Activated T-helper 1 cell treated with anti-CD3 and anti-CD28 coated beads, Interleukin-12 subunit alpha, Interleukin-12 subunit beta, Interleukin-2, Interleukin-4 antibody, amounts not matched to agents 30 ng/mL and 10 ng/mL and 1 ng/mL, durations not matched to agents 14 hours and 24 hours and 36 hours (primary cell): ENCODE data around the gene LIF. TPM values are rescaled to one million over a fixed set of nuclear protein-coding genes. Genes with fewer than 3 reads are reported as not detected.

Source experiments
- DNase-seq: peaks from one replicate; pipeline ENCODE4 v3.0.0; 2021; ENCODE audit warnings: low spot score
- H3K27ac Mint-ChIP-seq: one replicate; pipeline ENCODE4 v1.8.0; 2021; ENCODE audit warnings: mild to moderate bottlenecking, mixed read lengths
- H3K27me3 Mint-ChIP-seq: one replicate; pipeline ENCODE4 v1.8.0; 2022; ENCODE audit warnings: mild to moderate bottlenecking, moderate library complexity, mixed read lengths; ENCODE audit not compliant: insufficient read depth
- H3K36me3 Mint-ChIP-seq: one replicate; pipeline ENCODE4 v1.8.0; 2021; ENCODE audit warnings: low read depth, mixed read lengths
- H3K4me1 Mint-ChIP-seq: one replicate; pipeline ENCODE4 v1.8.0; 2021; ENCODE audit warnings: low read depth, mixed read lengths
- H3K4me3 Mint-ChIP-seq: one replicate; pipeline ENCODE4 v1.8.0; 2021; ENCODE audit warnings: mild to moderate bottlenecking, moderate library complexity, mixed read lengths
- H3K9me3 Mint-ChIP-seq: one replicate; pipeline ENCODE4 v1.8.0; 2021; ENCODE audit warnings: mixed read lengths
- intact Hi-C: fragments of 100-400 bp; cut with micrococcal nuclease; formaldehyde crosslinking; loops from one replicate; pipeline ENCODE4 v1.15.1; 2024
- total RNA-seq: library from RNA; stranded (reverse); gene quantifications from 2 replicates; pipeline ENCODE4 v1.2.3, GENCODE V29; 2022

The LIF gene
- total RNA-seq, 1 donor from 2014 or later = 450 TPM

DNA sequence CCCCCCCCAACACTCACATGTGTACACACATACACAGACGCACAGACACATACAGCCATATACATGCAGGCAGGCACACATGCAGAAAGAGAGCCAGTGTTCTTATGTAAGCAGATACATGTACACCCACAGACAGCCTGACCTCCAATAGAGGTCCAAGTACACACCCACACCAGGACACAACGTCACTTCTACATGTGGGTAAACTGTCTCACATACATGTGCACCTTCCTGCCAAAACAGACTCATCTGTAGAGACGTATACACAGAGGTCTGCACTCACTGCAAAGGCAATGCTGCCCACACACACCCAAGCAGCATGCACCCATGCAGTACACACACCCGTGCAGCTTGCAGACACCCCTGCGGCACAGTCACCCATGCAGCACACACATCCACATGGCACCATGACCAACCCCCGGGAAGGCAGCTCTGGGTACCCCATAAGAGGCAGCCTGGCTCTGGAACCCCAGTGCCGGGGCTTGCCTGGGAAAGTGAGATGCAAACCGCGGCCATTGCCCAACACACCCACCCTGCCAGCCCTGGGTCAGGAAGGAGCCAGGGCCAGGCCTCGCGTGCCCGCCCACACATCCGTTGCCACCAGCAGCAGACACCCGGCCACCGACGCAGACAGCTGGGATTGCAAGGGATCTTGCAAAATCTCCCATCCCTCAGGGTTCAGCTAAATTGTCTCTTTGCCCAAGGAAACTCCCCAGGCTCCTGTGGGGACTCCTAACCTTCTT, 32.7 kb upstream of the LIF start:
- H3K4me1 Mint-ChIP-seq = peaks cover 67% of the 10 kb centered on the region
- H3K27ac Mint-ChIP-seq = peak overlapping the region; percentile 9
- H3K4me3 Mint-ChIP-seq = no peak overlapping the region
- intact Hi-C loops = no loop called here
- no peaks in the 10 kb centered on the region for H3K27me3 Mint-ChIP-seq
- no peak for DNase-seq
- peaks cover 10% of the 10 kb centered on the region for H3K36me3 Mint-ChIP-seq
- no peaks in the 10 kb centered on the region for H3K9me3 Mint-ChIP-seq

DNA sequence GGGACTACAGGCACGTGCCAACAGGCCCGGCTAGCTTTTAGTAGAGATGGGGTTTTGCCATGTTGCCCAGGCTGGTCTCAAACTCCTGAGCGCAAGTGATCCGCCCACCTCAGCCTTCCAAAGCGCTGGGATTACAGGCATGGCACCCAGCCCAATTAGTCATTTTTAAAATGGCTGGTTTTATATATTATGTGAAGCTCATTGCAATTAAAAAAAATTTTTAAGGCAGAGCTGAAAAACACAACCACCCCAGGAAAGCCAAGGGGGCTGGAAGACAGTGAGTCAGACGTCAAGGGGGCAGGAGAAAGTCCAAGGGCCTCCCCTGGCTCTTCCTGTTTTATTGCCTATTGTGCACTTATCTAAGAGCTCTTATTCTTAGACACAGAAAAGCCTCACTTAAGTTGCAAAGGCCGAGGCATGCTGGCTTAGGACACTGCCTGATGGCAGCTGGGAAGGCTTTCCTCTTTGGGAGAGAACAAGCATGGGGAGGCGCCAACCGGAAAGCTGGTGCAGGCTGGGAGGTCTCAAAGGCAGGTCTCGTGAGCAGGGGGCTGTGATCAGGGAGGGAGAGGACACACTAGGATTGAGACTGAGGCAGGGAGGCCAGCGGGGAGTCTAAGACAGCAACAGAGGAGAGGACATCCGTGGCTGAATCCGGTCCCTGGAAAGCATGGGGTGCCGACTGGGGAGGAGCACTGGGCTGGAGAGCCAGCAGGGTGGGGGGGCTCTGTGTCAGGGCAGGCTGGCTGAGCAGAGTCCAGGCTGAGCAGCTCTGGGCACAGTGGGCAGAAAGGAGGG, 31.2 kb upstream of the LIF start:
- Mint-ChIP-seq H3K4me3 (no peak overlapping the region), H3K4me1 (peaks cover 72% of the 10 kb centered on the region), H3K27ac (peak overlapping the region; percentile 27), H3K9me3 (no peaks in the 10 kb centered on the region), H3K36me3 (peaks cover 13% of the 10 kb centered on the region), H3K27me3 (no peaks in the 10 kb centered on the region)
- intact Hi-C loops = no loop called here
- no peak for DNase-seq

DNA sequence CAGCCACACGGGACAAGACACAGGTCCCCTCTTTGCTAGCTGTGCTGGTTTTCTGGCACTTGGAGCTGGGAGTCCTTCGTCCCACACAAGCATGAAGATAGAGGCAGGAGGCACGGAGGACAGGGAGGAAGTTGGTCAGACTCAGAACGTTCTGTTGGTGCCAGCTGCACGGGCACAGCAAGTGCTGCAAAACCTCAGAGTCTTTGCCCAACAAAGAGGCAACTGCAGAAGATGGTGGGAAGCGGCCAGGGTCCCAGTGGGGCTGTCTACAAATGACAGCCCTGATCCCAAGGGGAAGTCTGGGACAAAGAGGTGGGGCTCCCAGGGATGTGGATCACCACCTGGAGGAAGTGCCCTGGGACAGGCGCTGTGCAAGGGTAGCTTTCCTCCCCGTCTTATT, 29.5 kb upstream of the LIF start:
- no peaks in the 10 kb centered on the region for H3K27me3 Mint-ChIP-seq
- H3K27ac Mint-ChIP-seq = peak overlapping the region; percentile 67
- H3K4me3 Mint-ChIP-seq = no peak overlapping the region
- no peak for DNase-seq
- no peaks in the 10 kb centered on the region for H3K9me3 Mint-ChIP-seq
- H3K36me3 Mint-ChIP-seq = peaks cover 22% of the 10 kb centered on the region
- H3K4me1 Mint-ChIP-seq = peaks cover 75% of the 10 kb centered on the region
- intact Hi-C loops = no loop called here

DNA sequence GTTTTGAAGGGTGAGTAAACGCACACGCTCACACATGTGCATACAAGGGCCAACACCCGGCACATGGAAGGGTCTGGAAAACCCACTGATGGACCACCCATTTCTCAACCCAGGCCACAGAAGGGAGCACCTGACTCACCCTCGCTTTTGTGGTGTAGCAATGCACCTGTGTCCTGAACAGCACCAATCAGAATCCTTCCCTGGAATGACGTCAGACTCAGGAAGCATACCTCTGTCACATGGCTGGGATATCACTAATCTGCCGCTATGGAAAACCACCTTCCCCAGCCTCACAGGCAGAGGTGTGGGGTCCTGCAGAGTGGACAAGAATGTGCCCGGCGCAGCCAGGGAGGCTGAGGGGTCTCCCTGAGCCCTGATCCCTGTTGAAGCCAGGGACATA, 29.1 kb upstream of the LIF start:
- intact Hi-C loops = no loop called here
- Mint-ChIP-seq H3K4me3 (no peak overlapping the region), H3K27me3 (no peaks in the 10 kb centered on the region), H3K4me1 (peaks cover 75% of the 10 kb centered on the region), H3K27ac (peak overlapping the region; percentile 67), H3K36me3 (peaks cover 24% of the 10 kb centered on the region), H3K9me3 (no peaks in the 10 kb centered on the region)
- DNase-seq = no peak

DNA sequence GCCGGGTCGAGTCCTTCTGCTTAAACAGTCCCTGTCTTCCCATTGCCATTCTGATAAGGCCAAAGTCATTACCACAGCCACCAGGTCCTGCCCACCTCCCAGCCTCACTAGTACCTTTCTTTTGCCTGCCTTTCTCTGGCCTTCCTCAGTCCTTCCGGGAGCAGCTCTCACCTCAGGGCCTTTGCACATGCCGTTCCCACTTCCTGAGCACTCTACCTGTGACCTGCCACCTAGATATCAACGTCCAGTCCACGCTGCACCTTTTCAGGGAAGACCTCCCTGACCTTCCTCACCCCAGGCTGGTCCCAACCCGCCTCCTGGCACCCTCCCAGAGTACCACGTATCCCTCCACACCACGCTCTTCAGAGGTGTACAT, 27.9 kb upstream of the LIF start:
- Mint-ChIP-seq H3K9me3 (no peaks in the 10 kb centered on the region), H3K27ac (peak overlapping the region; percentile 61), H3K36me3 (peaks cover 25% of the 10 kb centered on the region), H3K4me1 (peaks cover 74% of the 10 kb centered on the region), H3K27me3 (no peaks in the 10 kb centered on the region), H3K4me3 (no peak overlapping the region)
- intact Hi-C loops = no loop called here
- DNase-seq = no peak

DNA sequence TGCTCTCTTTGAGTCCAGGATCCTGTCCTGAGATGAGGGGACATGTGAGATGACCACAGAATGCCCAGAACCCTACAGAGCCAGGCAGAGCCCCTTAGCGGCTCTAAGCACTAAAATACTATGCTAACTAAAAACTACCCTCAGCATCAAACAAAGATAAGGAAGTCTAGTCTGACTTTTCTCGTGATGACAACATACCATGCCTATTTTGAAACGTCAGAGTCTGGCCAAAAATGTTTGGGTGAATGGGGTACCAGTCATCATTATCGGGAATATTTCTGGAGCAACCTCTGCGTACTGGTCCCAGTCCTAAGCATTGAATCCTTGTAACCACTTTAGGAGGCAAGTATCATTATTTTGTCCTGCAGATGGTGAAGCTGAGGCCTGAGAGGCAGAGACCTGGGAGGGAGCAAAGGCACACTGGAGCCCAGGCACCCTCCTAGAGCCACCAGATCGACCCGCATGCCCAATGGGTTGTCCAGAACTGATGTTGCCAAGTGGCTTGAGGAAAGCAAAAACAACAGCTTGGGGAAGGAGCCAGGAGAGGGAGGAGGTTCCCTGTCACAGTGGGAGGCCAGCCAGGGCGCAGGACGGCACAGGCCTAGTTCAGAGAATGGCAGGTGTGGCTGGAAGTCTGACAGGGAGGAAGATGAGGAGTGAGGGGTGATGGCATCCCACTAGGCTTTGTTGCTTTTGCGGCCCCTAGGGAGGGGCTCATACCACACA, 27.3 kb upstream of the LIF start:
- Mint-ChIP-seq H3K27ac (peak overlapping the region; percentile 80), H3K27me3 (no peaks in the 10 kb centered on the region), H3K36me3 (peaks cover 28% of the 10 kb centered on the region), H3K4me1 (peaks cover 74% of the 10 kb centered on the region), H3K4me3 (no peak overlapping the region), H3K9me3 (no peaks in the 10 kb centered on the region)
- no peak for DNase-seq
- intact Hi-C loops = no loop called here

DNA sequence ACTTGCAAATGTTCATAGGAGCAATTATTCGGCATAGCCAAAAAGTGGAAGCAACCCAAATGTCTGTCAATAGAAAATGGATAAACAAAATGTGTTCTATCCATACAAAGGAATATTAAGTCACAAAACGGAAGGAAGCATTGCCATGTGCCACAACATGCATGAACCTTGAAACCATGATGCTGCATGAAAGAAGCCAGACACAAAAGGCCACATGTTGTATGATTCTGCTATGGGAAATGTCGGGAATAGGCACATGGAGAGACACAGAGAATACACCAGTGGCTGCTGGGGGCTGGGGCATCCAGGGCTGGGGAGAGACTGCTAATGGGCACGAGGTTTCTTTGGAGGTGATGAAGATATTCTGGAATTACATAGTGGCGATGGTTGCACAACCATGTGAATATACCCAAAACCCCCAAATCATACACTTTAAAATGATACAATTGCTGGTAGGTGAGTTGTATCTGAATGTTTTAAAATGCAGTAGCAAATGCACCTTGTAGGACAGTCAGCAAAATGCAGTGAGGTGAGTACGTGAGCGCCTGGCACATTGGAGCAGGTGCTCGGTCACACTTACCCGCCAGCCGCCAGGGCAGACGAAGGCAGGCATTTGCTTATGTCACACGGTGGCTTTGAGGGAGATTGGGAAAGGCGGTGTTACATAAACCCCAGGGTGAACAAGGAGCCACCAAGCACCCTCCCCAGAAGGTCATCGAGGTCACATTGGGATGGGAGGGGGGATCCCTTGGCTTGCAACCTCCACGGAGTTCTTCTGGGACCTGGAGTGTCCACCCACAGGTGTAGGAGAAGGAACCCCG, 26.4 kb upstream of the LIF start:
- H3K9me3 Mint-ChIP-seq = no peaks in the 10 kb centered on the region
- H3K27me3 Mint-ChIP-seq = no peaks in the 10 kb centered on the region
- H3K4me1 Mint-ChIP-seq = peaks cover 75% of the 10 kb centered on the region
- no peak overlapping the region for H3K4me3 Mint-ChIP-seq
- peaks cover 32% of the 10 kb centered on the region for H3K36me3 Mint-ChIP-seq
- intact Hi-C loops = no loop called here
- H3K27ac Mint-ChIP-seq = peak overlapping the region; percentile 80
- no peak for DNase-seq

DNA sequence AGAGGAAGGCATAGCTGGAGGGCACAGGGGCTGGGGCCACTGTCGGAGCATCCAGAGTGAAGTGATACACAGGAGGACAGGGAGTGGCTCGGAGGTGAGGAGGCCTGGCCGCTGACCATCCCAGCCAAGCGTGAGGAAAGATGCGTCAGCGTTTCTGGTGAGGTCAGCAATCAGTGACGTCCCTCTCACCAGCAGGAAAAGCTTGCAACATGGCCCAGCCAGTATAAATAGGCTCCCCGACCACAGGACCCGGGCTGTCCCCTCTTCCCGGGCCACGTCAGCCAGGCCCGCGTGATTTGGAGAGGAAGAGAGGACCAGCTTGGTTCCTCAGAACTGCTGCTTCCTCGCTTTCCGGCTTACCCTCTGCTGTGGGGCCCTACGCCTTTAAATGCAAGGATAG, 24.3 kb upstream of the LIF start:
- Mint-ChIP-seq H3K27me3 (no peaks in the 10 kb centered on the region), H3K4me3 (no peak overlapping the region), H3K4me1 (peaks cover 76% of the 10 kb centered on the region), H3K27ac (no peak overlapping the region), H3K36me3 (peaks cover 42% of the 10 kb centered on the region), H3K9me3 (no peaks in the 10 kb centered on the region)
- no peak for DNase-seq
- intact Hi-C loops = no loop called here

DNA sequence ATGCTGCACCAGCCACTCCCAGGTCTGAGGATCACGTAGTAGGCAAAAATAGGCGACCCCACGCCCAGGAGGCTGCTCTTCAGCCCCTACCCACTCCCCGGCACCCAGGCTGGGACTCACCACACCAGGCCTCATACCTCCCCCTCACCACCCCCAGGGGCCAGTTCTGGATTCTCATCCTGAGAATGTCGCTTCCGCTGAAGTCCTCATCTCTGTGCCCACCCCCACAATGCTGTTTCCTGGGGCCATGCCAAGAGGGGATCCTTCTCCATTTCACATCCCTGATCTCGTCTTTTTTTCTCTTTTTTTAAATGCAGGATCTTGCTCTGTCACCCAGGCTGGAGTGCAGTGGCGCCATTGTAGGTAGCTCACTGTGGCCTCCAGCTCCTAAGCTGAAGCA, 21.8 kb upstream of the LIF start:
- H3K4me1 Mint-ChIP-seq = peaks cover 71% of the 10 kb centered on the region
- H3K9me3 Mint-ChIP-seq = no peaks in the 10 kb centered on the region
- no peak for DNase-seq
- H3K36me3 Mint-ChIP-seq = peaks cover 40% of the 10 kb centered on the region
- peak overlapping the region; percentile 100 for H3K27ac Mint-ChIP-seq
- H3K4me3 Mint-ChIP-seq = peak overlapping the region; percentile 95
- no peaks in the 10 kb centered on the region for H3K27me3 Mint-ChIP-seq
- intact Hi-C loops = loop anchor here (5.0 kb wide), 2 partner anchors 324 to 666 kb away; partner anchors contain the start of genes NF2 and PES1

DNA sequence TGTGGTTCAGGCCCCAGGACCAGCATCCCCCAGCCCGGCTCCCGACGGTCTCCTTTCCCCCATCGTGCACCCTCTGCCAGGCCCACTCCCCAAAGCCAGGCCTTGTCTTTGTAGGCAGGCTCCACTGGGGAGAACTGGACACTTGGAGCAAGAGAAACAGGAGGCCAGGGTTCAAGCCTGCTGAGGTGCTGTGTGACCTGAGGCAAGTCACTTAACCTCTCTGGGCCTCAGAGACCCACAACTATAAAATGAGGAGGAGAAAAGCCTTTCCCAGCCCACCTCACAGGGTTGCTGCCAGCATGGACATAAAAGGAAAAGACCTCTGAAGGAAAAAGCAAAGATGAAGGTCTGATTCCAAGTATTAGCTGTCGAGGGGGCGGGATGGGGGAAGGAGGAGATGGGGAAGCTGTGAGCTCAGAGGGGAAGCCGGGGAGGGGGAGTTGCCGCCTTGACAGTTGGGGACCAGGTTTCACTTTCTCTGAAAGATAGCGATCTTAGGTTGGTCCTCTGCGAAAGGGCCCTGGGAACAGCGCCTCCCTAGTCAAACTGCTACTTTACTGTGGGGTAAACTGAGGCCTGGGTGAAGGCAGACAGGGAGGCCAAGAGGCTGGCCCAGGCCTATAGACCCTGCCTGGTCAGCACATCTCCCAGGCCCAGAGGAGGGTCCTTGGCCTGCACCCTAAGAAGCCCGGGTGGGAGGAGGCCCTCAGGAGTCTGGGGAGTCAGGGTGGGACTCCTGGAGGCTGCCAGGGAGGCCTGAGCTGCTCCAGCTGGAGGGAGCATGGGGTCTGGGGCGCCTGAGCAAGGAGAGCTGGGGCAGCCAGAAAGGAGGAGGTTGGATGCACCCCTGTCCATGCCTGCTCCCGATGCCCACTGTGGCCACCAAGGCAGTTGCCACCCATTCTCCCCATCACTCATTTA, 21.1 kb upstream of the LIF start:
- Mint-ChIP-seq H3K36me3 (peaks cover 45% of the 10 kb centered on the region), H3K4me1 (peaks cover 71% of the 10 kb centered on the region), H3K27ac (peak overlapping the region; percentile 100), H3K4me3 (peak overlapping the region; percentile 95), H3K9me3 (no peaks in the 10 kb centered on the region), H3K27me3 (no peaks in the 10 kb centered on the region)
- peak; percentile 62 for DNase-seq
- intact Hi-C loops = loop anchor here (1.0 to 5.0 kb wide), 6 partner anchors 59 to 665 kb away; partner anchors contain the start of genes ASCC2, NF2, PES1 and TBC1D10A

DNA sequence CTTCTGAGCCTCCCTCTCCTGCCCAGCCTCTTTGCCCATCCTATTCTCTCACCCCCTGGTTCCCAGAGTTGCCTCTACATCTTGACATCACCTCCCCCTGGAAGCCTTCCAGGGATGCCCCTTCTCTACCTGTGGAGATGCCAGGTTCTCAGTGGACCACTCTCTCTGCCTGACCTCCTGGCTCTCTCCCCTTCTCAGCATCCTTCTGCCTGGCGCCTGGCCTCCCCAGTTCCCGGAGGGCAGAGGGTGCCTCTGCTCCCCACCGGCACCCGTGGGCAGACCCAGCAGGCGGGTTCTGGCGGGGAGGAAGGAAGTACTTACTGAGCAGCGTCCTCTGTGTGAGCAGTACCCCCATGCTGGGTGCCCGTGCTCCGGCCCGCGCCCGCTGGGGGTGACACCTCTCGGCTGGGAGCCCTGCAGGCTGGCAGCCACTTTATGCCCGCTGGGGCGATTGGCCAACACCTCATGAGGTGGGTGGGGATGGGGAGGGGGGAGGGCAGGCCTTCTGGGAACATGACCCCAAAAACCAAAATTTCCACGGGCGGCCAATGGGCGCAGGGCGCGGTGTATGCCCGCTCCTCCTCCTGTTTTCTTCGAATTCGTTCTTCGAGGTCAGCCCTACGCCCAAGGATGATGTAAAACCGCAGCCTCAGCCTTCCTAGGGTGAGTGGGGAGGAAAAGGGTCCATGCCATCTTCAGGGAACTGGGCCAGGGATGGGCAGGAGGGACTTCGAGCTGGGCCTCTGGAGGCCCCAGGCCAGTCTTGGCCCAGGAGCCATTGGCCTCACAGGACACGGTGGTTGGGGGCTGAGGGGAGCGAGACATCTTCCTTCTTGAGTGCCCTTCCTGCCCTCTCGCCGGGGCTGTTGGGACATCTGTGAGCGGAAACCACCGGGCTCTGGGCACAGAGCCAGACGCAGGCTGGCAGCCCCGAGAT, 20.2 kb upstream of the LIF start, which contains the start of gene OSM:
Gene OSM (minus strand): TSS at position 407 of the 937 bp plus-strand sequence. CDS start 52 bp downstream, at position 355.
- intact Hi-C loops = loop anchor here (1.0 to 5.0 kb wide), 13 partner anchors 20 to 664 kb away; partner anchors contain the start of genes ASCC2, LIF, NF2 and PES1
- H3K9me3 Mint-ChIP-seq = no peaks in the 10 kb centered on the region
- H3K36me3 Mint-ChIP-seq = peaks cover 47% of the 10 kb centered on the region
- peak; percentile 68 for DNase-seq
- peak within 1 kb of the TSS; percentile 95 for H3K4me3 Mint-ChIP-seq
- peak within 1 kb of the TSS; percentile 100 for H3K27ac Mint-ChIP-seq
- H3K4me1 Mint-ChIP-seq = peaks cover 76% of the 10 kb centered on the region
- H3K27me3 Mint-ChIP-seq = no peaks in the 10 kb centered on the region
